Right atrium auricular region (tissue), 2 donors: ENCODE results near the gene VCPKMT. TPM values are rescaled to one million over a fixed set of nuclear protein-coding genes. Genes with fewer than 3 reads are reported as not detected.

Source experiments
- DNase-seq: peaks from one replicate; pipeline ENCODE4 v3.0.0-alpha.2; 2019; ENCODE audit warnings: low spot score
- H3K27ac ChIP-seq, 2 donors: fragments of 200-600 bp; sonication (generic); 1 replicate in 1 of 2; 2 replicates in 1 of 2; pipeline ENCODE4 v1.5.1; 2016 to 2019
- H3K27me3 ChIP-seq, 2 donors: fragments of 200-600 bp; sonication (generic); one replicate each; pipeline versions ENCODE4 v1.5.1 to v1.6.0; 2017 to 2019
- H3K36me3 ChIP-seq: fragments of 200-600 bp; sonication (generic); one replicate; pipeline ENCODE4 v1.5.1; 2016
- H3K4me1 ChIP-seq, 2 donors: fragments of 200-600 bp; sonication (generic); one replicate each; pipeline versions ENCODE4 v1.5.1 to v1.6.0; 2017 to 2019
- H3K4me3 ChIP-seq, 2 donors: fragments of 200-600 bp; sonication (generic); 1 replicate in 1 of 2; 2 replicates in 1 of 2; pipeline ENCODE4 v1.5.1; 2017 to 2019; ENCODE audit warnings: mild to moderate bottlenecking in 1 of 2, moderate library complexity in 1 of 2
- H3K9me3 ChIP-seq, 2 donors: fragments of 200-600 bp; sonication (generic); one replicate each; pipeline ENCODE4 v1.5.1; 2019
- CTCF ChIP-seq, 2 donors: fragments of 200-600 bp; sonication (generic); IDR thresholded peaks; one replicate each; pipeline ENCODE4 v1.5.1; 2019; ENCODE audit warnings: antibody characterized with exemption in 2 of 2
- total RNA-seq, 2 donors: library from RNA; depleted of rRNA; stranded (reverse); fragments of >200 nt; gene quantifications; one replicate each; pipeline ENCODE4 v1.1.0, GENCODE V29; 2016

Gene VCPKMT
- 1 to 10 TPM; 1.5 to 2.4 TPM for total RNA-seq

GRCh38 chr14:50116181-50116956 is at the start of gene VCPKMT:
Gene VCPKMT (minus strand): TSS chr14:50116572. CDS start chr14:50116552, 20 bp downstream.
- DNase-seq = peak; percentile 92
- Histone ChIP-seq H3K27me3 (no peaks in the 10 kb centered on the region), H3K4me3 (peak within 1 kb of the TSS; percentile 68 to 89), H3K9me3 (no peaks in the 10 kb centered on the region), H3K4me1 (peaks cover 0 to 17% of the 10 kb centered on the region in 2 donors), H3K27ac (peak within 1 kb of the TSS; percentile 84 to 85), H3K36me3 (peaks cover 35% of the 10 kb centered on the region)
- TF ChIP-seq CTCF (IDR thresholded peaks at IDR 0.05) = peak in 1 of 2 donors; percentile 24

- no peak for DNase-seq
- Histone ChIP-seq H3K27me3 (no peaks in the 10 kb centered on the region), H3K27ac (no peak overlapping the region), H3K9me3 (no peaks in the 10 kb centered on the region), H3K4me1 (no peaks in the 10 kb centered on the region), H3K36me3 (peaks cover 68% of the 10 kb centered on the region), H3K4me3 (no peak overlapping the region)
- no peak for TF ChIP-seq CTCF (IDR thresholded peaks at IDR 0.05)
Observed at GRCh38 chr14:50156111-50156510, 39.7 kb upstream of the VCPKMT start.

GRCh38 chr14:50148799-50149198 is 32.4 kb upstream of the VCPKMT start:
- H3K4me3 ChIP-seq = no peak overlapping the region
- no peak for TF ChIP-seq CTCF (IDR thresholded peaks at IDR 0.05)

GRCh38 chr14:50139192-50139591 is 22.8 kb upstream of the VCPKMT start:
- Histone ChIP-seq H3K4me1 (no peaks in the 10 kb centered on the region), H3K9me3 (no peaks in the 10 kb centered on the region), H3K27ac (no peak overlapping the region), H3K27me3 (no peaks in the 10 kb centered on the region), H3K36me3 (peaks cover 2% of the 10 kb centered on the region), H3K4me3 (no peak overlapping the region)
- no peak for TF ChIP-seq CTCF (IDR thresholded peaks at IDR 0.05)
- DNase-seq = no peak

More at GRCh38 chr14:50148799-50149198, 32.4 kb upstream of the VCPKMT start:
- Histone ChIP-seq H3K36me3 (peaks cover 56% of the 10 kb centered on the region), H3K9me3 (no peaks in the 10 kb centered on the region), H3K4me1 (no peaks in the 10 kb centered on the region), H3K27ac (no peak overlapping the region), H3K27me3 (no peaks in the 10 kb centered on the region)
- DNase-seq = no peak

GRCh38 chr14:50127802-50128201 is 11.4 kb upstream of the VCPKMT start:
- no peak for TF ChIP-seq CTCF (IDR thresholded peaks at IDR 0.05)
- no peak overlapping the region for H3K4me3 ChIP-seq
- H3K27ac ChIP-seq = no peak overlapping the region
- H3K9me3 ChIP-seq = no peaks in the 10 kb centered on the region
- peaks cover 46% of the 10 kb centered on the region for H3K36me3 ChIP-seq
- no peak for DNase-seq
- no peaks in the 10 kb centered on the region for H3K27me3 ChIP-seq
- H3K4me1 ChIP-seq = no peaks in the 10 kb centered on the region
